ENCODE measurements around the gene ACSL3.
"Not testable (repeated sequence)": the region's sequence is repeated elsewhere in the genome, so short reads cannot be mapped to it uniquely, and the experiment has no call there.

Gene ACSL3

DNA sequence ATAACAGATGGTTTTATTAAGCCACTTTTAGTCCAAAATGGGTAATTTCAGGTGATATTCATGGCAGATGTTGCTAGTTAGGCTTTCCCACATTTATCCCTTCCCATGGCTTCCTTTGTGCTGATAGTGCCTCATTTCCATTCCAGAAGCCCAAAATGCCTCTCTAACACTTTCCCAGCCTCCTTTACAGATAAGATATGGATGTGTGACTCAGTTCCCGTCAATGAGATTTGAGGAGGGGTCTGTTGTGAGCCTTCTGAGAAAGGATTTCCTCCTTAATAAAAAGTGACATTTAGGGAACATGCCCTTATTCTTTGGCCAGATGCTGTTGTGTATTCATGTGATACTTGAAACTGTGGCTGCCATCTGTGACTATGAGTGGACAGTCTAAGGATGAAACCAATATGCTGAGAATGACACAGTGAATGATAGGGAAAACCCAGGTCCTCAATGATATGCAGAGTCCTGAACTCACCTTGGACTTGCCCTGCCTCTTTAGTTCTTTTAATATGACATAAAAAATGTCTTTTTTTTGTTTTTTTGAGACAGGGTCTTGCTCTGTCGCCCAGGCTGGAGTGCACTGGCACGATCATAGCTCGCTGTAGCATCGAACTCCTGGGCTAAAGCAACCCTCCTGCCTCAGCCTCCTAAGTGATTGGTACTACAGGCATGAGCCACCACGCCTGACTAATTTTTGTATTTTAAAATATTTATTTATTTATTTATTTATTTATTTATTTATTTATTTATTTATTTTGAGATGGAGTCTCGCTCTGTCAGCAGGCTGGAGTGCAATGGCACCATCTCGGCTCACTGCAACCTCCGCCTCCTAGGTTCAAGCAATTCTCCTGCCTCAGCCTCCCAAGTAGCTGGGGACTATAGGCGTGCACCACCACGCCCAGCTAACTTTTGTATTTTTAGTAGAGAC lies 5.8 kb upstream of the ACSL3 start:
- DNase-seq: no peak

DNA sequence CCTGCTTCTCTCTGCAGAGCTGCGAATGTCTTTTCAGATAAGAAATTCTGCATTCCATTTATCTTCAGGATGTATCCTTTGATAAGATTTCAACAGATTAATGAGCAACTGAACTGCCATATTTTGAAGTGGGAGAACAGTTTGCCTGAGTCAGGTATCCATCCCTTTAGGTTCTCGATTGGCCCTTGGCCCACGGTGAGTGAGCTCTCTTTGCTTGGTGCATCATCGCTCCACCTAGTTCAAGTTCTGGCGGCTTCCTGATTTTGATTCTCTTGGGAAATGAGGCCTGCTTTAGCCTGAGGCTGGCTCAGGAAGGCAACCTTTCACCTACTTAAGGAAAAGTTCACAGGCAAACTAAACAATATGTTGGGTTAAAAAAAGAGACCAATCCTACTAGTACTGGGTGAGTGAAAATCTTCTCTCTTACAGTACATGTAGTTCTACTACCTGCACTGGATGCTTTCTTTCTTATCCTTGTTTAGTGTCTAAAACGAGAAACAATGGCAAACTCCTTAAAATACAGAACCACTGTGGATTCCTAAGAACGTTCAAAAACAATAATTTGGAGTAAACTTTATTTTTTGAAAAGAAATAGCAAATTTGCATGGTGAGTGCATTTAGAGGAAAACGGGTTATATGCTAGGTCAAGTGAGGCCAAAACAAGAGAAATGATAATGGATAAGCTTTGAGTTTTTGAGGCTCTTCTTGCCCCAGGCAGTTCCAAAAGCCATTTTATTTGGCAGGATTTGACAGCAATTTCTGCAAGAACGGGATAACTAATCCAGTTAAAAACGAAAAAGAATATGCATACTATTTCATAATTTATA lies 837 bp upstream of the ACSL3 start:
- no peak for DNase-seq

DNA sequence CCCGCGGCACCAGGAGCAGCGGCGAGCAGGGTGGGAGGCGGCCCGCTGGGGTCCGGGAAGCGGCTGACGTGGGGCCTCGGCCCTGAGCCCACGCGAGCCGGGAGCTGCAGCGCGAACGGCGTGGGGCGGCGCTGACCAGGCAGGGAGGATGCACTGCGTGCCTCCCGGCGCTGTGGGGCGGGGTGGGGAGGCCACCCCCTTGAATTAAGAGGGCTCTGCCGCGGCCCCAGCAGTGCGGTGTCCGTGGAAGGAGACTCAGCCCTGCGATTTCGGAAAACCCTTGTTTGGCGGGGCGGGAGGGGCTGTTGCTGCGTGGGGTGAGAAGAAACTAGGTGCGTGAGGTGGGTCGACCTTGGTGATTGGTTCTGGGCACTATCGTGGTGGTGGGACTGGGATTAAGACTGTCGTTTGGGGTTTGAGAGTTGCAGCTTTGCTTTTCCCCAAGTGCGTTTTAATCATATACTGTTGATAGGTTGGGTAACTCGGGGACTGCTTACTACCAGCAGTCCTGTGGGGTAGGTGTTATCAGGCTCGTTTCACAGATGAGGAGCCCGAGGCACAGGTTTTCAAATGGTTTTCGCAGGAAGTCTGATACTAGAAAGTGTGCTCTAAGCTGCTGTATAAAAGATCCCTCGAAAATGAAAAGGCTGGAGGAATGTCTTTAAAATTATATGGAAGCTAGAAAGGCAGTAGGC lies 722 bp downstream of the ACSL3 start:
- peak; percentile 24 to 50 for DNase-seq

DNA sequence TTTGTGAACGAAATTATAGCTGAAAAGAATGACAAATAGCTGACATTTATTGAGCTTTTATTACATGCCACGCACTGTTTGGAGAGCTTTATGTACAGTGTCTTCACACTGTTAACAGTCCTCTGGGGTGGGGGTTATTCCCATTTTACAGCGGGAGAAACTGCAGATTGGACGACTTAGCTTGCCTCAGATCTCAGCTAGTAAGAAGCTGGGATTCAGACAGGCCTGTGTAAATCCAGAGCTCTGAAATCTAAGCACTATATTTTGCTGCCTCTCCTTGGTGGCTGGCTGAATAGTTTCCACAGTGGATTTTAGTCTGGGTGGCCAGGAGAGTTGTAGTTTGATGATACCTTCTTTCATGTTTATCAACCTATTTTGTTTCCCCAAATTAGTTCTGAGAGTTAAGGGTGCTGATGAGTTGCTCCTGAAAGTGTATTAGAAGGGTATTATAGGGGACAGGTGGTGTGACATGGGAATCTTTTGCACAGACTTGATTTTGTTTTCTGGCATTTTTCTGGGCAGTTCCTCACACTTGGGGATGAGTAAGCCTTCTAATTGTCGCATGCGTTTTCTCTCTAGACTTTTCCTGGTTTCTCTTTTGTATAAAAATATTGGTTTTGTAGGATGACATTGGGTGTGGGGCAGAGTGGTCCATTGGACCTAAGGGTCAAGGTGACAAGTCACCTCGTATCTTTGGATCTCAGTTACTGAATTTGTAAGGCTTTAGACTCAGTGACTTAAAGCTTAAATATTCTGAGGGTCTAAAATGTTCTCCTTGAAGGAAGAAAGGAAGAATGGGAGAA lies 1.5 kb downstream of the ACSL3 start:
- DNase-seq: peak; percentile 11 to 33

DNA sequence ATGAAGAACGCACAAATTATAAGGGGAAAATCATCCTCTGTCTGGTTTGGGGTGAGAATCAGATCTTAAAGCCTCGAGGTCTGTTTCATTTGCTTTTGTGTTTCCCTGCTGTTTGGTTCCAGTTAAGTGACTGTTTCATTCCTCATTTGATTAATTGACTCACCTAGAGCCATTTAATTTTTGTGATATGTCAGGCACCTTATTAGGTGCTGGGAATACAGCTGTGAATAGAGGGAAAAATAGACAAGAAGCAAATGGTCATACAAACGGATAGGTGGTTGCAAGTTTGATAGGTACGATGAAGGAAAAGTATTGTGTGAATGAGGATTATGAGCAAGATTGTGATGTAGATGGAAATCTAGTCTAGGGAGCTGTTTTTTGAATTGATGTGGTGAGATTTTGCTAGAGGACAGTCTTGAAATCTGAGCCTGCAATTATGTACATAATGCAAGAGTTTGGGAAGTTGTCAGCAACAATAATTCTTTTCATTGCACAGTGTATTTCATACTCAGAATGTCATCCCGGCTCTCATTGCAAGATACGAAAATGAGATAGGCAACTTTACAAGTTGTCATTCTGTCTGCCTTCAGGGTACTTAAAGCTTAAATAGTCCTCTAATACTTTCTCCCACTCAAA lies 2.2 kb downstream of the ACSL3 start:
- DNase-seq: no peak

DNA sequence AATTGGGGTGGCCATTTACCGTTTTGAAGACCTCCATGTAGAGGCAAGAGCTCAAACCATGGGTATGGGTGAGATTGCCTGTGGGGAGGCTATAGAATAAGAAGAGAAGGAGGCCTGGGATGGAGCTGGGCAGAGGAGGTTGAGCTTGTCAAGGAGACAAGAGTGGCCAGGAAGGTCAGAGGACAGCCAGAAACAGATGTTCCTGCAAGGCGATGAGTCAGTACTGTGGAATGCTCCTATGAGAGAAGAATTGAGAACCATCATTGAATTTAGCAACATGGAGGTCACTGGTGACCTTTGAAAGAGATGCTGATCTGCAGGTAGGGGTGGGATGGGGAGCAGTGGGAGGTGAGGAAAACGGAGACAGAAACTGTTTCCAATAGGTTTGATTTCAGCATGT lies 3.5 kb downstream of the ACSL3 start:
- DNase-seq: no peak

DNA sequence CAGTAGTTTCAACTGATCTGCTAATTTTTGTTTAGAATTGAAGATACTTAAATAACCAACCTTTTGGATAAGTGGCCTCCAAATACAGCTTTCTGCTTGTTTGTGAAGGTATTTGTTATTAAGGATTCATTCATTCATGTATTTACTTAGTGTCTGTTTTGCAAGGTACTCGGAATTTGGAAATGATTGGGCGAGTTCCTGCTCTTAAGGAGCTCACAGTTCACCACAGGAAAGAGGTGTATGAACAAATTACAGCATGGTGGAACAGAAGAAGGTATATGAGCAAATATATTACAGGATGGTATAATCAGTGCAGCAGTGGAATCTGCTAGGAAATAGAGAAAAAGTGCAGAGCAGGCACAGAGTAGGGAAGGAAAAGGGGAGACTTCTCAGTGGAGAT lies 4.5 kb downstream of the ACSL3 start:
- DNase-seq: no peak

DNA sequence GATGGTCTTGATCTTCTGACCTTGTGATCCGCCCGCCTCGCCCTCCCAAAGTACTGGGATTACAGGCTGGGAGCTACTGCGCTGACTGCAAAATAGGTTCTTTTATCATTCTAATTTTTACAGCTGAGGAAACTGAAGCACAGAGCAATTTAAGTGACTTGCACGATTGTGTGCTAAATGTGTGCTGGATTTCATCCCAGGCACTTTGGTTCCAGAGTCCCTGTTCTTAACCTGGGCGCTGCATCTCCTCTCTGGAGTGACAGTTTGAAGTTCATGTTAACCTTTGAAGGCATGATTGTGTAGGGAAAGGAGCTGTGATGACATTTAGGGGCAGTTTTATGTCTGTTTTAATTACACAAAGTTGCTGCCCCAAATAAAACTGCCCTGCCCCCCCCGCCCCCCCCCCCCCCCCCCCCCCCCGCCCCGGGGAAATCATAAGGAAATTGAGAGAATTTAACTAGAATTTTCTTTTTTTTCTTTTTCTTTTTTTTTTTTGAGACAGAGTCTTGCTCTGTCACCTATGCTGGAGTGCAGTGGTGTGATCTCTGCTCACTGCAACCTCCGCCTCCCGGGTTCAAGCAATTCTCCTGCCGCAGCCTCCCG lies 5.6 kb downstream of the ACSL3 start:
- DNase-seq: no peak

DNA sequence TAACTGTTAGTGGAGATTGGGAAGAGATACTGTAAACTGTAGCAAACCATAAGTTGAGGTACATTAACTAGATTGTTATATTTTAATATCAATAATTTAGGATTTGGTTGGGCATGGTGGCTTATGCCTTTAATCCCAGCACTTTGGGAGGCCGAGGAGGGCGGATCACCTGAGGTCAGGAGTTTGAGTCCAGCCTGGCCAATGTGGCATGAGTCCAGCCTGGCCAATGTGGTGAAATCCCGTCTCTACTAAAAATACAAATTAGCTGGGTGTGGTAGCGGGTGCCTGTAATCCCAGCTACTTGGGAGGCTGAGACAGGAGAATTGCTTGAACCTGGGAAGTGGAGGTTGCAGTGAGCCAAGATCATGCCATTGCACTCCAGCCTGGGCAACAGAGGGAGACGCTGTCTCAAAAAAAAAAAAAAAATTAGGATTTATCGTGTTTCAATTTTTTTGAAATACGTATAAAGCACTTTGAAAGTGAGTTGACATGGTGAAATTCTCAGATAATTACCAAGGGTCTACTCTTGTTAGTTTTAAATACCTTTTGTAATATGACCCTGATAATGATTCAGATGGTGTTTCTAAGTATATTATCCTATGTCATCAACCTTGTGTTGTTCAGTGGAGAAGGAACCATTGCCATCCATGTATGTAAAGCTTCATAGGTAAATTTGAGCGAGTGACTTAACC lies 7.9 kb downstream of the ACSL3 start:
- not testable (repeated sequence) for DNase-seq

DNA sequence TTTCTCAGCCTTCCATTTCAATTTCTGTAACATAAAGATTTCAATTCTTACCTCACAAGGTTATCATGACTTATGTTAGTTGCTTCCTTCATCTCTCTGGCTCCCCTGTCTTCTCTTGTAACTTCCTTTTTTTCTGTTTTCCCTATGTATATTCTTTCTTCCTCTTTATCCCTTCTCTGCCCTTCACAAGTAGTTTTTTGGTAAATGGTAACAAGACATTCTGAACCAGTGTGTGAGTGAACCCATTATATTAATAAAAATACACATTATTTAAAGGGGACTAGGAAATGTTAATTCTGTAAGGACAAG lies 8.4 kb downstream of the ACSL3 start:
- no peak for DNase-seq

DNA sequence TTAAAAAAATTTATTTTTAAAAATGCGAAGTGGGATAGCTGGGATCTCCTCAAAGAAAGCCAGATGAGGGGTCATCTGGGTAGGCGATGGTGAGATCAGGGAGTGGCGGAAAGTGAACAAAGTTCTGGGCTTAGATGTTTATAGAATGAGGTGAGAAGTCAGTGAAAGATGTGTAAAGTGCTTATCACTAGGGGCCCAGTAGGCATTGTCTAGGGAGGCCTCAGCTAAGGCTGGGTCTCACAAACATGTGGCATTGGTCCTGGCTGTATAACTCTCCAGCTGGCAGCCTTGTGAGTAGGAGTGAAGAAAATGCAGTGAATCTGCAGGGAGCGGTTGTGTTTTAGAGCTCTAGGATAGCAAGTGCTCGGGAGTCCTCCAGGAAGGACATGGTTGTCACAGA lies 10.5 kb downstream of the ACSL3 start:
- no peak for DNase-seq

DNA sequence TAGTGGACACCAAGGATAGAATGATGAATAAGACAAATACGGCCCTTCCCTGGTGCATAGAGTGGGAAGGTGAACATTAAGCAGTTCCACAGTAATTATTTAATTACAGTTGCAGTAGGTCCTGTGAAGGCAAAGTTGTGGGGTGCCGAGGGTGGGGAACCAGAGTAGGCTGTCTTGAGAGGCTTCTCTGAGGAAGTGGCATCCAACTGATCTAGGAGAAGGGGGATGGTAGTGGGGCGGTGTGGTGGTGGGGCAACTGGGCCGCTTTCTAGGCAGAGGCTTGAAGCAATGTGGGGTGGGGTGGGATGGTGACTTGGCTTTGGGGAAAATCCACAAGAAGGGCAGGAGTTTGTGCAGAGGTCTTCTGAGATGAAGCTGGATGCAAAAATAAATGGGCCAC lies 11.7 kb downstream of the ACSL3 start:
- no peak for DNase-seq

DNA sequence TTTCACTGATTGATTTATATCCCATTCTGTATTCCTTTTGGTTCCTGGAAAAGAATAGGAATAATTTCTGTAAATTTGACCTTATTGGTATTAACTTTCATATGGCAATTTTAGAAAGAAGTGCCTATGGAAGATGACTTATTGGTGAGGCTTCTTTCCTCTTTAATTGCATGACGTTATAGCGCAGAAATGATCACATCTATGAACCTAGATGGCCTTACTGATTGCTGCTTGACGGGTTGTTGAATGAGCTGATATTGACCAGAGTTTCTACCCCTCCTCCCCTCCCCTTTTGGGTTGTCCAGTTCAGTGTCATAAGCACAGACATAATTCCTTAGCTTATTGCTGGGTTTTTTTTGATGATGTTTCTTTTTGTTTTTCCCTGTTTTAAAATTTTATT lies 14.6 kb downstream of the ACSL3 start:
- DNase-seq: no peak

DNA sequence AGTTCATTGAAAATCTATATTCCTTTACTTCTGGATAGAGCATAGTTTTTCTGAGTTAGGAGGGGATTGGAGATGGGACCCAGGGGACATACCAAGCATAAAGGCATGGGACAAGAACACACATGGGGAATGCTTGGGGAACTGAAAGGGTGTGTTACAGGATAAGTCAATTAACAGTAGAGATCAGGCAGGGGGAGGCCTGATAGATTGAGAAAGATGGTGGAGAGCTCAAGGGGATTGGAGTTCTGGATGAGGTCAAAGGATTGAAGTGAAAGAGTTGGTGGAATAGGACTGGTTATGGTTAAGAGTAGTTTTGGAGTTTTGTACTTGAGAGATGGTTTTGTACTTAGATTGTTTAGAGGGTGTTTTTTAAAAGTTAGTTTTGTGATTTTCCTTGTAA lies 16.1 kb downstream of the ACSL3 start:
- DNase-seq: no peak

DNA sequence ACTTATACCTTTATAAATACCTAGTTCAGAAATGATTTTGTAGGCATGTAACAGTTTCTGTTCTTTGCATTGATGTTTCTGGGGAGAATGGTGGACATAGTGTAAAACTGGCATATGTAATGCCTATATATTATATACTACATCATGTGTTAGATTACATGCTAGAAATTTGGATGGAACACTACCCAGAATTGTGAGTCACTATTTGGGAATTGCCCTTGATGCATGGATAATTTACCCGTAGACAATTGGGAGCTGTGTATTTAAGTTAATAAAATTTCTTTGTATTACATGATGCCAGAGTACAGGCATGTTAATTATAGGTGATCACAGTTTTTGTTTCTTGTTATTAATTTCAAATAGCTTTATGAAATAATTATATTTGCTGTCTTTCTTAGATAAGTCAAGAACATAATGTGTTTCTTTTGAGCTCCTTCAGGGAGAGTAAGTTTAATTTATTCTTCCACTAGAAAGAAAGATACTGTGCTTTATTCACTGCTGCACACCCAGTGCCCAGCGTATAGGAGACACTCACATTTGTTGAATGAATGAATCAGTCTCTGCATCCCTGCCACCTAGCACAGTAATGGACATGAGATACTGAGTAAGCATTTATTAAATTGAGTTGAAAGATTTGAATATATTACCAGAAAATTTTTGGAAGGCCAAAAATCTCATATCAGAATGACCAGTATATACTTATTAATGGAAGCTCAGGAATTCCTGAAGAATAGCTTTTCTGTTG lies 16.9 kb downstream of the ACSL3 start:
- DNase-seq: no peak

DNA sequence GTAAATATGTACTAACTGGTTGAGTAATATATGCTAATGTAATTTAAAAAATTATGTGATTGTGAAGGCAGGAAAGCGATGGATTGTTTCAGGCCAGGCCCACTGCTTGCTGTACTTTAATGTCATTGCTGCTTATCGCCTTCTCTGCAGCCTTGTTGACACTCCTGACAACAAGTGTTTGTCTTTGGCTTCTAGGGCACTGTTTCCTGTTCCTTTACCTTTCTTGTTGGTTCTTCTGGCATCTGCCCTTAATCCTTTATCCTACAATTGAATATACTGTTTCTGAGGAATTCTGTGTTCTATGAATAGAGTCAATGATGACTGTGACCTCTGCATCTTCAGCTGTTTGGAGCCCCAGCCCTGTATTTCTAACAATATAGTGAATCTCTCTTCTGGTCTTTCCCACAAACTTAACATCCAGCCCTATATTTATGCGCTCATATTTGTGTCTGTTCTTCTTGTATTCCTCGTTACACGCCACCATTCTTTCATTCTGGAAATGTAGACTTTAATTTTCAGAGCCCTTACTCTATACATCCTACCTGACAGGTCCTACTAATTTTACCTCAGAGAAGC lies 17.6 kb downstream of the ACSL3 start:
- no peak for DNase-seq

DNA sequence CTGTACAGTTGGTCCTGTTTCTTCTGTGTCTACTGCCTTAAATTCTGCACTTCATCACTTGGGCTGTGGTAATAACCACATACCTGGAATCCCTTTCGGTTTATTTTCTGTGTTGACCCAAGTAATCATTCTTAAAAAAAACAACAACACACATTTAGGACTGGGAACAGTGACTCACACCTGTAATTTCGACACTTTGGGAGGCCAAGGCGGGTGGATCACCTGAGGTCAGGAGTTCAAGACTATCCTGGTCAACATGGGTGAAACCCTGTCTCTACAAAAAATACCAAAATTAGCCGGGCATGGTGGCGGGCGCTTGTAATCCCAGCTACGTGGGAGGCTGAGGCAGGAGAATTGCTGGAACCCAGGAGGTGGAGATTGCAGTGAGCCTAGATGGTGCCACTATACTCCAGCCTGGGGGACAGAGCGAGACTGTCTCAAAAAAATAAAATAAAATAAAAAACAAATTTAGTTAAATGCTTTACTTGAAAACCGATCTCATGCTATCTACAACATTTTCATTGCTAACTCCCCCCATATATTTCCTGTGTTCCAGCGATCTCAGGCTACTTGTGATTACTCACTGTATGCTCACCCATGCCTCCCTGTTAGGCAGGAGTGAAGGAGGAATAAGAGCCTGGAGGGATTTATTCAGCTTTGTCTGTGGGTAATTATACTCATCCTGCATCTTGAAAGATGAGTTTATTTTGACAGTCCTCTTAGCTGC lies 18.2 kb downstream of the ACSL3 start:
- DNase-seq: no peak

DNA sequence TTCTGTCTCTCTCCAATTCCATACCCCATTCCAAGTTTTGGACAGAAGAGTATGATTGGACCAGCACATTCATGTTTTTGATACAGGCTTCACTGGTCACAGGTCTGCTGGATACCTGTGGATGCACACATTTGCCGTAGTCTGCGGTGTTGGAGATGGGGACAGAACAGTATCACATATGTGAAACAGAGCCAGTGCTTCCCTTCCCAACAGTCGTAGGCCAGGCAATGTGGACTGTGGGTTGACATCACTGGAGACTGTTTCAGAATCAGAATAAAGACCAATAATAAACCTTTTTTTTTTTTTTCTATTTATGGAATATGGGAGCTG lies 18.7 kb downstream of the ACSL3 start:
- no peak for DNase-seq

DNA sequence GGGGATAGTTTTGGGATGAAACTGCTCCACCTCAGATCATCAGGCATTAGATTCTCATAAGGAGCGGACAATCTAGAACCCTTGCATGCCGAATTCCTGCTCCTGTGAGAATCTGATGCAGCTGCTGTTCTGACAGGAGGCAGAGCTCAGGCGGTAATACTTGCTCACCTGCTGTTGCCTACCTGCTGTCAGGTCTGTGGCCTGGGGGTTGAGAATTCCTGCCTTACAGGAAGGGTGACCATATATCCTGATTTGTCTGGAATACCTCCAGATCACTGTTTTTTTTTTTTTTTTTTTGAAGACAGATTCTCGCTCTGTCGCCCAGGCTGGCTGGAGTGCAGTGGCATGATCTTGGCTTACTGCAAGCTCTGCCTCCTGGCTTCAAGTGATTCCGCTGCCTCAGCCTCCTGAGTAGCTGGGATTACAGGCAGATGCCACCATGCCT lies 21.7 kb downstream of the ACSL3 start:
- no peak for DNase-seq
